HepG2 (cell line): ENCODE data around the gene CCER1. TPM values are rescaled to one million over a fixed set of nuclear protein-coding genes. Genes with fewer than 3 reads are reported as not detected.

Experiments used
- ATAC-seq: fragments of 200-7000 bp; cut with Tn5 transposase; 3 replicates; pipeline ENCODE4 v1.9.1; 2020; ENCODE audit warnings: mild to moderate bottlenecking, moderate library complexity
- BruUV-seq: library from RNA; stranded (reverse); fragments of 400-500 nt; replicated peaks from 2 replicates; lab custom pipeline; 2021; lab: Mats Ljungman, UMichigan
- CTCF ChIA-PET: fragments of 300-600 bp; formaldehyde crosslinking; extraction: SDS; loops from one replicate; lab custom pipeline; 2021; ENCODE audit warnings: low total read pairs, inconsistent platforms, low intra/inter-chr PET ratio; lab: Yijun Ruan, JAX
- POLR2A ChIA-PET: fragments of 350-600 bp; sonication (Branson Sonifier 250); formaldehyde crosslinking; loops from one replicate; lab custom pipeline; 2020; ENCODE audit warnings: antibody characterized with exemption, inconsistent platforms; lab: Yijun Ruan, JAX
- DNase-seq: peaks from one replicate; pipeline ENCODE4 v3.0.0-alpha.2; 2015; ENCODE audit warnings: low spot score
- FAIRE-seq: peaks from 3 replicates; lab custom pipeline; 2011; peaks lifted over from hg19 to GRCh38; lab: Jason Lieb, UNC
- H2AFZ ChIP-seq: one replicate; pipeline ENCODE4 v1.6.1; 2011; ENCODE audit warnings: low read length, inconsistent platforms
- H3K27ac ChIP-seq: fragments of 300-600 bp; 3 replicates; pipeline ENCODE4 v1.8.0; 2011; ENCODE audit warnings: mixed run types, mild to moderate bottlenecking, mixed read lengths, low read length, inconsistent platforms; ENCODE audit not compliant: insufficient read depth; ENCODE audit errors: extremely low read length
- H3K27me3 ChIP-seq, 2 experiments: fragments of 200-600 bp in 1 of 2; 2 replicates in 1 of 2; 3 replicates in 1 of 2; pipeline versions ENCODE4 v1.6.0 to v1.8.0; 2011; ENCODE audit warnings: low read length in 2 of 2, mild to moderate bottlenecking in 2 of 2, moderate library complexity in 2 of 2, inconsistent platforms in 1 of 2; ENCODE audit not compliant: insufficient read depth in 2 of 2, control insufficient read depth in 1 of 2
- H3K36me3 ChIP-seq, 2 experiments: fragments of 200-600 bp in 1 of 2; replicated peaks in 1 of 2; 2 replicates in 1 of 2; 3 replicates in 1 of 2; pipeline versions ENCODE4 v1.5.1 to v1.8.0; 2011; ENCODE audit warnings: low read length in 2 of 2, inconsistent platforms in 1 of 2; ENCODE audit not compliant: insufficient read depth in 2 of 2, control insufficient read depth in 1 of 2
- H3K4me1 ChIP-seq: 2 replicates; pipeline ENCODE4 v1.5.1; 2012; ENCODE audit warnings: low read length, inconsistent platforms; ENCODE audit not compliant: insufficient read depth
- H3K4me2 ChIP-seq: 2 replicates; pipeline ENCODE4 v1.6.0; 2011; ENCODE audit warnings: low read depth, low read length, inconsistent platforms
- H3K4me3 ChIP-seq, 3 experiments: fragments of 200-600 bp in 1 of 3; sonication (generic), shearing (Covaris generic) in 1 of 3; replicated peaks in 1 of 3; 2 replicates each; pipeline ENCODE4 v1.5.1; 2011 to 2016; ENCODE audit warnings: low read length in 3 of 3, inconsistent platforms in 2 of 3, low read depth in 2 of 3, mild to moderate bottlenecking in 2 of 3, control low read depth in 1 of 3, mixed read lengths in 1 of 3; ENCODE audit not compliant: insufficient read depth in 1 of 3
- H3K79me2 ChIP-seq: one replicate; pipeline ENCODE4 v1.6.1; 2011; ENCODE audit warnings: low read length, inconsistent platforms; ENCODE audit not compliant: insufficient read depth
- H3K9ac ChIP-seq: 2 replicates; pipeline ENCODE4 v1.6.0; 2011; ENCODE audit warnings: mild to moderate bottlenecking, low read depth, low read length, inconsistent platforms; ENCODE audit not compliant: insufficient read depth
- H3K9me3 ChIP-seq: 2 replicates; pipeline ENCODE4 v1.5.1; 2012; ENCODE audit warnings: mild to moderate bottlenecking, low read length
- H4K20me1 ChIP-seq: 2 replicates; pipeline ENCODE4 v1.6.0; 2011; ENCODE audit warnings: inconsistent platforms, mild to moderate bottlenecking, low read length, moderate library complexity; ENCODE audit not compliant: insufficient read depth
- ERF ChIP-seq: IDR thresholded peaks from 2 replicates; pipeline ENCODE4 v1.6.1; 2018; ENCODE audit warnings: missing biosample characterization, missing genetic modification reagents
- GPN1 ChIP-seq: sonication (generic); formaldehyde crosslinking; IDR thresholded peaks from 2 replicates; pipeline ENCODE4 v1.5.1; 2020; ENCODE audit warnings: missing genetic modification reagents, borderline replicate concordance
- GRHL1 ChIP-seq: sonication (generic); formaldehyde crosslinking; conservative IDR thresholded peaks from 2 replicates; pipeline ENCODE4 v1.8.0; 2022; ENCODE audit warnings: missing genetic modification reagents
- NBN ChIP-seq: fragments of 450-650 bp; conservative IDR thresholded peaks from 2 replicates; pipeline ENCODE4 v1.6.1; 2017
- NR3C1 ChIP-seq: sonication (generic); formaldehyde crosslinking; IDR thresholded peaks from 2 replicates; pipeline ENCODE4 v1.4.0; 2020; ENCODE audit warnings: missing genetic modification reagents
- PHF8 ChIP-seq: sonication (generic); formaldehyde crosslinking; IDR thresholded peaks from 2 replicates; pipeline ENCODE4 v1.5.0; 2020; ENCODE audit warnings: missing genetic modification reagents
- SMAD9 ChIP-seq: sonication (generic); formaldehyde crosslinking; IDR thresholded peaks from 2 replicates; pipeline ENCODE4 v1.5.1; 2020; ENCODE audit warnings: mild to moderate bottlenecking, missing genetic modification reagents
- ZHX2 ChIP-seq, 2 experiments: sonication (generic) in 1 of 2; formaldehyde crosslinking in 1 of 2; IDR thresholded peaks; 2 replicates each; pipeline versions ENCODE4 v1.6.1 to v1.9.0; 2014 to 2022; ENCODE audit warnings: antibody characterized with exemption in 1 of 2, borderline replicate concordance in 1 of 2, inconsistent platforms in 1 of 2, low read depth in 1 of 2, missing genetic modification reagents in 1 of 2
- ZNF30 ChIP-seq: sonication (generic); formaldehyde crosslinking; IDR thresholded peaks from 2 replicates; pipeline ENCODE4 v1.5.0; 2020; ENCODE audit warnings: mild to moderate bottlenecking, missing genetic modification reagents
- ZNF468 ChIP-seq: sonication (generic); formaldehyde crosslinking; IDR thresholded peaks from 2 replicates; pipeline ENCODE4 v1.8.0; 2022; ENCODE audit warnings: mild to moderate bottlenecking, moderate library complexity, missing genetic modification reagents
- ZNF547 ChIP-seq: sonication (generic); formaldehyde crosslinking; IDR thresholded peaks from 2 replicates; pipeline ENCODE4 v1.5.1; 2020; ENCODE audit warnings: mild to moderate bottlenecking, missing genetic modification reagents
- ZNF570 ChIP-seq: sonication (generic); formaldehyde crosslinking; IDR thresholded peaks from 2 replicates; pipeline ENCODE4 v1.4.0; 2020; ENCODE audit warnings: mild to moderate bottlenecking, missing genetic modification reagents, borderline replicate concordance
- ZNF691 ChIP-seq: sonication (generic); formaldehyde crosslinking; IDR thresholded peaks from 2 replicates; pipeline ENCODE4 v1.4.0; 2020; ENCODE audit warnings: missing genetic modification reagents, low read depth, mild to moderate bottlenecking, borderline replicate concordance
- WGBS: methylation state at CpG from one replicate; pipeline ENCODE4 v1.1.6; 2017; ENCODE audit warnings: low lambda C conversion rate; 5-methylcytosine and 5-hydroxymethylcytosine counted together
- in situ Hi-C: cut with HindIII; loops from 2 replicates; pipeline ENCODE4 v1.10.0; 2017; ENCODE audit warnings: low pct_unique_long_range_greater_than_20kb; ENCODE audit not compliant: extremely low pct_ligation_motif_present
- intact Hi-C: fragments of 100-400 bp; cut with micrococcal nuclease; formaldehyde crosslinking; loops from one replicate; pipeline ENCODE4 v1.10.0; 2022; ENCODE audit not compliant: unreplicated experiment
- polyA plus RNA-seq, 8 experiments: library from polyadenylated mRNA; depleted of rRNA in 3 of 8; stranded (reverse) in 7 of 8; unstranded in 1 of 8; fragments of >200 nt; fragmentation: Illumina TruSeq in 4 of 8; extraction: Trizol in 4 of 8; gene quantifications; 2 replicates each; pipeline versions ENCODE4 v1.2.1 to v1.2.3, GENCODE V29; 2011 to 2016; ENCODE audit warnings: low read depth in 4 of 8, missing spikeins in 1 of 8, mixed read lengths in 1 of 8; ENCODE audit not compliant: insufficient read depth in 1 of 8
- total RNA-seq, 5 experiments: library from RNA; depleted of rRNA; stranded (reverse); fragments of >200 nt; fragmentation: Illumina TruSeq; extraction: Trizol; gene quantifications; 2 replicates each; pipeline ENCODE4 v1.2.3, GENCODE V29; 2016; ENCODE audit warnings: low read depth in 1 of 5

Gene CCER1
- total and polyA plus RNA-seq, 2 of the 13 experiments (the other 11 are each of a cell fraction or from before 2014, with no cell fraction given) = not detected

GRCh38 chr12:90947869-90948268 is 7.1 kb downstream of the CCER1 start:
- no peak overlapping the region for H3K27ac ChIP-seq
- no peak for TF ChIP-seq ERF (CRISPR knock-in tag)
- TF ChIP-seq GRHL1 = no peak
- TF ChIP-seq ZNF547 = no peak
- TF ChIP-seq PHF8 (CRISPR knock-in tag) = no peak
- TF ChIP-seq ZHX2 (IDR thresholded peaks at IDR 0.05; ENCODE audit: low read depth) = no peak
- TF ChIP-seq ZHX2 (CRISPR knock-in tag; IDR thresholded peaks at IDR 0.05; ENCODE audit: borderline replicate concordance) = no peak
- TF ChIP-seq ZNF570 (CRISPR knock-in tag) = no peak
- TF ChIP-seq NR3C1 = no peak
- TF ChIP-seq NBN = no peak
- TF ChIP-seq ZNF691 (CRISPR knock-in tag) = no peak
- TF ChIP-seq ZNF468 (CRISPR knock-in tag) = no peak
- TF ChIP-seq GPN1 (CRISPR knock-in tag) = no peak
- TF ChIP-seq SMAD9 (CRISPR knock-in tag) = no peak
- no peak for TF ChIP-seq ZNF30 (CRISPR knock-in tag)
- TF ChIP-seq, all 625 proteins: peak for 0
- ChIA-PET POLR2A (no interaction called here), CTCF (no interaction called here)
- DNase-seq = no peak
- H2AFZ ChIP-seq = no peak overlapping the region
- H3K4me2 ChIP-seq = no peak overlapping the region
- no peak overlapping the region for H3K4me3 ChIP-seq
- H3K9me3 ChIP-seq = no peaks in the 10 kb centered on the region
- H3K36me3 ChIP-seq = no peaks in the 10 kb centered on the region
- H3K27me3 ChIP-seq = no peaks in the 10 kb centered on the region
- intact Hi-C loops (no loop called here), in situ Hi-C loops (no loop called here)
- no TSS peak for BruUV-seq
- FAIRE-seq = no peak
- H3K4me1 ChIP-seq = no peaks in the 10 kb centered on the region
- no peaks in the 10 kb centered on the region for H4K20me1 ChIP-seq
- ATAC-seq = no peak
- H3K9ac ChIP-seq = no peak overlapping the region
- WGBS = 70% methylated on average over 7 of the region's 7 CpGs
- H3K79me2 ChIP-seq = no peaks in the 10 kb centered on the region
